Stimulated activated naive B cell treated with anti-CD40 and anti-IgM and Interleukin-4, amounts not matched to agents 10 μg/mL and 1 μg/mL and 100 μg/mL, for 72 hours (primary cell): Measurements from ENCODE around the gene ZCCHC4.
"Not testable (repeated sequence)": the region's sequence is repeated elsewhere in the genome, so short reads cannot be mapped to it uniquely, and the experiment has no call there.

Source experiments
- ATAC-seq, 2 donors: fragments of 150-1000 bp; cut with Tn5 transposase; replicated peaks; 2 replicates each; pipeline ENCODE4 v1.10.0; 2021; ENCODE audit warnings: moderate library complexity in 1 of 2
- DNase-seq: peaks from one replicate; pipeline ENCODE4 v3.0.0; 2021
- H3K27ac Mint-ChIP-seq: one replicate; pipeline ENCODE4 v1.8.0; 2022; ENCODE audit warnings: mild to moderate bottlenecking, mixed read lengths
- H3K27me3 Mint-ChIP-seq, 2 donors: one replicate each; pipeline ENCODE4 v1.8.0; 2022; ENCODE audit warnings: mixed read lengths in 2 of 2
- H3K36me3 Mint-ChIP-seq, 2 donors: one replicate each; pipeline ENCODE4 v1.8.0; 2022; ENCODE audit warnings: mixed read lengths in 2 of 2, mild to moderate bottlenecking in 1 of 2
- H3K4me1 Mint-ChIP-seq, 2 donors: one replicate each; pipeline ENCODE4 v1.8.0; 2022; ENCODE audit warnings: mixed read lengths in 2 of 2, mild to moderate bottlenecking in 1 of 2
- H3K4me3 Mint-ChIP-seq, 2 donors: one replicate each; pipeline ENCODE4 v1.8.0; 2022; ENCODE audit warnings: mild to moderate bottlenecking in 2 of 2, mixed read lengths in 2 of 2, moderate library complexity in 1 of 2
- H3K9me3 Mint-ChIP-seq, 2 donors: one replicate each; pipeline ENCODE4 v1.8.0; 2022; ENCODE audit warnings: mixed read lengths in 2 of 2, mild to moderate bottlenecking in 1 of 2

ZCCHC4 gene

DNA sequence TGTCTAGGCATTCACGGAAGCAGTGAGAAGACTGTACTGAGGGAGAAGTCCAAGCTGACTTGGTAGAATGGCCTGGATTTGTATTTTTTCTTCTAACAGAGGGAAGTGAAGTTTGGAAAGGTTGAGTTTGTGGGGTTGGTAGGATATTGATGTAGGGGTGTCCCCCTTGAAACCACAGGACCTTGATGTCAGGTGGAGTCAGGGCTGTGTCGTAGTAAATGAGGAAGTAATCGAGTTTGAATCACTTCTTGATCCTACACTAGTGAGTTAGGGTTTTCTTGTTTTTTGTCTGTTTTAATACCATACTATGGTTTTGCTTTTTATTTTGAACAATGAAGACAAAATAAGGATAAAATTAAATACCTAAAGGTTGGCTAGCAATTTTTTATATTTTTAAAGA is 34.3 kb downstream of the ZCCHC4 start:
- no peak overlapping the region for H3K27ac Mint-ChIP-seq
- peaks cover 0 to 17% of the 10 kb centered on the region in 2 donors for H3K36me3 Mint-ChIP-seq
- no peaks in the 10 kb centered on the region for H3K9me3 Mint-ChIP-seq
- H3K4me3 Mint-ChIP-seq = no peak overlapping the region
- peak; percentile 100 for ATAC-seq
- H3K27me3 Mint-ChIP-seq = no peaks in the 10 kb centered on the region
- peaks cover 4 to 13% of the 10 kb centered on the region in 2 donors for H3K4me1 Mint-ChIP-seq
- DNase-seq = peak; percentile 9

DNA sequence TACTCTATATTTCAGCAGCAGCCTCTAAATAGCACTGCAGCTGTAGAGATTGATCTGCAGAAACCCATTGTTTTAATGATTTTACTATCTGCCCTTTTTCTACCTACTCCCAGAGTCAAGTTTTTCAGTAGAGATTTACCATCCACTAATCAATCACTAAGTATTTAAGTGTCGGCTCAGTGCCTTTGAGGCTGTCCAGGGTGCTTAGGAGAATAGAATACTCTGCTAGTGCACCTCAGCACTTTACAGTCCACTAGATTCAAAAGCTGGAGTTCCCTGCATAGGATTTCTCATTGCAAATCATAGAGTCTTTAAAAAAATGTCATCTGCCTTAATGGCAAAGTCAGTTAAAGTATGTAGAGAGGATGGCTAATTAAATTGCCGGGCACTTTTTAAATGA is 34.9 kb downstream of the ZCCHC4 start:
- H3K27ac Mint-ChIP-seq = no peak overlapping the region
- H3K4me3 Mint-ChIP-seq = no peak overlapping the region
- H3K27me3 Mint-ChIP-seq = no peaks in the 10 kb centered on the region
- ATAC-seq = no peak
- H3K36me3 Mint-ChIP-seq = peaks cover 4 to 21% of the 10 kb centered on the region in 2 donors
- no peaks in the 10 kb centered on the region for H3K9me3 Mint-ChIP-seq
- peaks cover 4 to 13% of the 10 kb centered on the region in 2 donors for H3K4me1 Mint-ChIP-seq
- DNase-seq = no peak

DNA sequence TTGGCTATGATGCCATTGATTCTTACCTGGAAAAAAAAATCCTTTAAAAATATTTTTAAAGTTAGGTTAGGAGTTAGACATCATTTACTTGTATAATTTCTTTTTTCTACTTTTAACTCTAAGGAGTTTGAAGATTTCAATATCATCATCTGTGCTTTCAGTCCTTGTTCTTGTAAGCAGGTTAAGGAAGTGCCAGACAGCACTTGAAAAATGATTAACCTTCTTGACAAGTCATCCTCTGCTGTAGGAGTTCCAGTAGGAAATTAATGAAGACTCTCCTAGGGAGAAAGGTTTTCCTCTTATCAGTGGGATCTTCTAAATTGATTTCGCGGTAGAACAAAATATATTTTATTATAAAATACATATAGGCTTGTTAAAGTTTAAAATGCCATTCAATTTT is 35.4 kb downstream of the ZCCHC4 start:
- ATAC-seq (no peak), DNase-seq (no peak)
- peaks cover 4 to 13% of the 10 kb centered on the region in 2 donors for H3K4me1 Mint-ChIP-seq
- H3K27me3 Mint-ChIP-seq = no peaks in the 10 kb centered on the region
- no peaks in the 10 kb centered on the region for H3K9me3 Mint-ChIP-seq
- H3K4me3 Mint-ChIP-seq = no peak overlapping the region
- peaks cover 5 to 21% of the 10 kb centered on the region in 2 donors for H3K36me3 Mint-ChIP-seq
- no peak overlapping the region for H3K27ac Mint-ChIP-seq

DNA sequence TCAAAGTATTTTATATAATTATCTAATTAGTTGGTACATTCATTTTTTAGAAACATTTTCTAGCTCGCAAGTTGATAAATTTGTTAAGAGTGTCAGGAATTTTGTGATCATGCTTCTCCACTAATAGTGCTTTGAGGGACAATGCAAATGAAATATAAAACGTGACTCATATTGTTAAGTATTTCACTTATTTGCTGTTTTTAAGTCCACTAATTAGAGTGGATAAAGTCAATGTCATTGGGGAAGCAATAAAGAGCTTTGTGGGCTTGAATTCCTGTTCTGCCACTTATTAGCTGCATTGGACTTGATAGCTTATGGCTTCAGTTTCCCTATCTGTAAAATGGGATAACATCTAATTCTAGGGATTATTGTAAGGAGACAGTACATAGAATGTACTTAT is 38.0 kb downstream of the ZCCHC4 start:
- Mint-ChIP-seq H3K9me3 (no peaks in the 10 kb centered on the region), H3K27me3 (no peaks in the 10 kb centered on the region), H3K27ac (no peak overlapping the region), H3K4me3 (no peak overlapping the region), H3K36me3 (peaks cover 10 to 21% of the 10 kb centered on the region in 2 donors), H3K4me1 (peaks cover 4 to 12% of the 10 kb centered on the region in 2 donors)
- DNase-seq (no peak), ATAC-seq (no peak)

DNA sequence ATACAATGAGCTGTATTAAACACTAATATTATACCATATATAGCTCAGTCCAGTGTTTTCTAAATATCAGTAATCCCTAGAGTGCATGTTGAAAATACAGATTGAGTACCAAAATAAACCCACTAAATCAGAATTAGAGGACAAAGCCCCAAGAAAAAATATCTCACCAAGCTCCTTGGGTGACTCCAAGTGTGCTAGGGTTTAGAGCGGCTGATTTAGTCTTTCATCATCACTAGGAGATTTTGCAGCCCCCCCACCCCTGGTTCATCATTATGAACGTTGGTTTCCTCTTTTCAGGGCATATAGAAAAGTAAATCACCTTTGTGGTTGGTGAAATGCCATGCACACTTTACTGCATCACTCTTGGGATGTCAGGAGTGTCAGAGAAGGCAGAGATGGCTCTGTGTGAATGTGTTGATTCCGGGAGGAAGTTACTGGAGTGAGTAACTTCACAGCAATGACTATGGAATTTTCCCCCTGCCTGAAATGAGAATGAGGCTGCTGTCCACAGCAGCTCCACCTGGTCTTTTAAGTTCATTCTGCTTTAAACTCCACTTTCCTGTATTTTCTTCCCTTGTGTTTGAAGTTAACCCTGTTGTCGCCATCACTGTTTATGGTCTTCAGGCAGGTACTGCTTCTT is 39.3 kb downstream of the ZCCHC4 start:
- Mint-ChIP-seq H3K27me3 (no peaks in the 10 kb centered on the region), H3K27ac (no peak overlapping the region), H3K4me1 (peaks cover under 1 to 2% of the 10 kb centered on the region in 2 donors), H3K9me3 (no peaks in the 10 kb centered on the region), H3K36me3 (peaks cover 13 to 16% of the 10 kb centered on the region in 2 donors), H3K4me3 (no peak overlapping the region)
- DNase-seq = no peak
- no peak for ATAC-seq

DNA sequence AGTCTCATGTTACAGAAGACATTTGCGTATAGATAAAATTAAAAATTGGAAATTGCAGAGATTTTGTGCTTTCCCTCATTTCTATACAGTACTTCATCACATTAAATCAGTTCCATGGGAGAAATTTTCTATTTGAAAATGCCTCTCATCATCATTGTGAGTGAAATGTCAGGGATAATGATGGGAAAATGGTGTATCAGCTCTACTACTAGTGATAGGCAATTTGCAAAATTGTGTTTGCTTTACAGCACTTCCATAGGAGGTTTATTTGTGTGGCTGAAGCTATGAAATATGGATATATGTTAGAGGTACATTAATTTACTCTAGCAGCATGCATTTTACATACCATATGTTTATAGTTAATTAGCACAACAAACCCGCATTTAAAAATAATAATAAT is 43.5 kb downstream of the ZCCHC4 start:
- Mint-ChIP-seq H3K4me3 (no peak overlapping the region), H3K36me3 (peaks cover 32 to 35% of the 10 kb centered on the region in 2 donors), H3K4me1 (no peaks in the 10 kb centered on the region), H3K9me3 (peaks cover 0 to 4% of the 10 kb centered on the region in 2 donors), H3K27ac (no peak overlapping the region), H3K27me3 (no peaks in the 10 kb centered on the region)
- ATAC-seq = no peak
- no peak for DNase-seq

DNA sequence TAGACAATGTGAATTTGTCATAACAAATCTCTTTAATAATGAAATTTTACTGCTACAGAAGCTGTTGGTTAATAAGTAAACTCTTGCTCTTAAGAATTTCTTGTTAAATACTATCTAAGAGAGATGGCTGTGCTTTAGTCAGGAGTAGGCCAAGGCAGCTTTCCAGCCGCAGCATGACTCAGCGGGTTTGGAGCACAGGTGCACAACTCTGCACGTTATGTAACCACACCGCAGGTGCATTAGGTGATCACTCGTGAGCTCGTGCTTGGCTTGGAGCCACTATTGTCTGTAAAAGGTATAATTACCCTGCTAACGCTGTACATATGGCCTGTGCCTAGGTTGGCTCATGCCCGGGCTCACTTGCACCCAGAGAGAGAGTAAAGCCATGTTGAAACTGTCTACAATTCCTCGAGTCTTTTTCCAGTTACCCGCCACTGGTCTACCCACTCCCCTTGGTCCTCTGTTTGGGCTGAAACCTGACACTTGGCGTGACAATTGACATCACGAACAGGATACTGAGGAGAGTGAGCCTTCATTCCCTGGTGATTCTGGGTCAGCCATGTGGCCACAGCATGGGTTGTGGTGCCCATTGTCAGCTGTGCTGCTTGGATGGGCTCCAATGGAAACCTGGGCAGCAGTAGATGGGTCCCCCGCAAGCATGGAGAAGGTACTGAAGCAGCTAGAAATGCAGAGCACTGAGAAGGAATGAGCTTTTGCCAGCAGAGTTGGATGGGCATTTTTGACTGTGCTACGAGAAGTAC is 46.1 kb downstream of the ZCCHC4 start:
- Mint-ChIP-seq H3K36me3 (peaks cover 33 to 36% of the 10 kb centered on the region in 2 donors), H3K27ac (no peak overlapping the region), H3K4me3 (no peak overlapping the region), H3K4me1 (no peaks in the 10 kb centered on the region), H3K9me3 (peaks cover 0 to 4% of the 10 kb centered on the region in 2 donors), H3K27me3 (no peaks in the 10 kb centered on the region)
- no peak for ATAC-seq
- no peak for DNase-seq

DNA sequence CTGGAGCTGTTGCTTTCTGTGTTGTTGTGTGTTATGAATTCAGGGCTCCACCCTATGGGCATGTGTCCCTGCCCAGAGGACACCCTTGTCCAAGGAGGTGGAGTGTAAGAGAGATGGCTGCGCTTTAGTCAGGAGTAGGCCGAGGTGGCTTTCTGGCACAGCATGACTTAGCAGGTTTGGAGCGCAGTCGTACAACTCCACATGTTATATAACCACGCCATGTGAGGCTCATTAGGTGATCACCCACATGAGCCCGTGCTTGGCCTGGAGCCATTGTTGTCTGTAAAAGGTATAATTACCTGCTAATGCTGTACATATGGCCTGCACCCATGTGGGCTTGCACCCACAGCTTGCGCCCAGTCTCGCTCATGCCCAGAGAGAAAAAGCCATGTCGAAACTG is 48.7 kb downstream of the ZCCHC4 start:
- ATAC-seq = no peak

DNA sequence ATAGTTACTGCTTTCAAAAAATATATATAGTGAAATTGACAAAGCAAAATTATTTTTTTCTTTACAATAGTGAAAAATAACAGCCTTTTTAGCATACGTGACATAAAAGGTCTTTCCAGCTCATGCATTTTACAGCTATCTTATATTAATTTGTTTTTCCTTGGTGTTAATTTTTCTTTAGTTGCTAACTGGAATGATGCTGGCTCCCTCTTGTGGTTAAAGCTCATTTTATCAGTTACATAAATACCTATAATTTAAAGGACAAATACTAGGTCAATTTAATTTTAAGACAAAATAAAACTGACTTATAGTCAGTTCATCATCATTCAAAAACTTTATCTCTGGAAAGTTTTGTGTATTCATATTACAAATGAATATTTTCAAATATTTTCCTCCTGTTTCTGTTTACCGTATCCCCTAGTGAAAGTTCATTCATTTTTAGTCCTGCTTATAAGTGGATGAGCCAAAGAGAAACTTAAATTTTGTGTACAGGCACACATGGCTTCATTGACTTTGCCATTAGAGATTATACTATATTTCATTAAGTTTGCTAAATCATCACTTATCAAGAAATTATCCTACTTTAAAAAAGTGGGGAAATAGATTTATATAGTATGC is 54.5 kb downstream of the ZCCHC4 start:
- ATAC-seq (no peak), DNase-seq (no peak)
- Mint-ChIP-seq H3K27me3 (no peaks in the 10 kb centered on the region), H3K4me1 (no peaks in the 10 kb centered on the region), H3K27ac (no peak overlapping the region), H3K4me3 (no peak overlapping the region), H3K36me3 (peaks cover 9 to 26% of the 10 kb centered on the region in 2 donors), H3K9me3 (no peaks in the 10 kb centered on the region)

More for the DNA sequence above, 48.7 kb downstream of the ZCCHC4 start:
- H3K27me3 Mint-ChIP-seq = no peaks in the 10 kb centered on the region
- H3K27ac Mint-ChIP-seq = no peak overlapping the region
- no peaks in the 10 kb centered on the region for H3K4me1 Mint-ChIP-seq
- H3K9me3 Mint-ChIP-seq = peaks cover 0 to 4% of the 10 kb centered on the region in 2 donors
- DNase-seq = no peak
- H3K36me3 Mint-ChIP-seq = peaks cover 36 to 39% of the 10 kb centered on the region in 2 donors
- no peak overlapping the region for H3K4me3 Mint-ChIP-seq

DNA sequence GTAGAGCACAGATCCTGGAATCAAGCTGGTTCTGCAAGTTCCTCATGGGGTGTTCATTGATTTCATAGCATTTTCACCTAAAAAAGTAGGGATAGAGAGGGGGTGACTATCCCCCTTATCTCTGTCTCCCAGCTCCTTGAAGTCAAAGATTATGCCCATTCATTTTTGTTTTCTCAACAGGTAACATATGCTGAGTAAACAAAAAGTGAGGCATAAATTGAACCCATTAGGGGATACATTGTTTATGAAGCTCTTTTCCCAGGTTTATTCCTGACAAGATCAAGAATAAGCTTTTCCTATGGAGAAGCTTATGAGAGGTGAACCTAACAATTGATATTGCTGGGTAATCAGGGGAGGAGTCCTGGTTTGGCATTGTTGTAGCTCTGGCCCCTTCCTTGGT is 55.3 kb downstream of the ZCCHC4 start:
- Mint-ChIP-seq H3K27ac (no peak overlapping the region), H3K9me3 (no peaks in the 10 kb centered on the region), H3K36me3 (peaks cover 11 to 29% of the 10 kb centered on the region in 2 donors), H3K4me3 (no peak overlapping the region), H3K4me1 (no peaks in the 10 kb centered on the region), H3K27me3 (no peaks in the 10 kb centered on the region)
- DNase-seq (no peak), ATAC-seq (no peak)

DNA sequence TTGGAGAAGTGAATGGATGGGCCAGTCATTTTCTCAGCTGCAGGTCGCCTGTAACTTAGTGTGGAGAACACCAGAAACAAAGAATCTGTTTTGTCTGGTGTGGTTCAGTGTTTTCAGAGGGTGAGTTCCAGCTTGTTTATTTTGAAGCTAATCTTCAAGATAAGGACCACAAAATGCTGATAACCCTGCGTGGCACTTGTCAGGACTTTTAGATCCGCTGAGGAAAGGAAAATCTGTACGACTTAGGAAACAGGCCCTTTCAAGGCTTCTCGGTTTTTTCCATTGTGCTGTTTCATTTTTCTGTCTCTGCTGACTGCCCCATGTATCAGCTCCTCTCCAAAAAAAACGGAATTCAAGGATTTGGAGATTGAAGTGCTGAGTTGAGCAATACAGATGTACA is 55.7 kb downstream of the ZCCHC4 start:
- Mint-ChIP-seq H3K9me3 (no peaks in the 10 kb centered on the region), H3K36me3 (peaks cover 11 to 29% of the 10 kb centered on the region in 2 donors), H3K4me3 (no peak overlapping the region), H3K4me1 (no peaks in the 10 kb centered on the region), H3K27ac (no peak overlapping the region), H3K27me3 (no peaks in the 10 kb centered on the region)
- ATAC-seq (no peak), DNase-seq (no peak)

DNA sequence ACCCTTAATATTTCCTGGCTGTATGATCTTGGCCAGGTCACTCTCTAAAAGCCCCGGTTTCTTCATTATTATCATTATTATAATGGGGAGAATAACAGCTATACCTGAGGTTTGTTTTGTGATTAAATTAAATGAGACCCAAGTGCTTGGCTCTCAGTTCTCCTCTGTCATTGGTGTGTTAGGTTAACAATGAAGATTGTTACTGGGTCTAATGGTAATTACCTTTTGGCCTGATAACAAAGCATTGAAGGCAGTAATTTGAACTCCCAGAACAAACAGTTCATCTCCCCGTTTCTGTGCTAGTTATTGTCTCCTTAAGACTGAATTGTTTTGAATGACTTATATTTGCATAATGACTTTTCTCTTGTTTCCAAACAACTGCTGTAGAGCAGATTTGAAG is 57.7 kb downstream of the ZCCHC4 start:
- no peaks in the 10 kb centered on the region for H3K9me3 Mint-ChIP-seq
- H3K36me3 Mint-ChIP-seq = peaks cover 8 to 21% of the 10 kb centered on the region in 2 donors
- H3K4me3 Mint-ChIP-seq = no peak overlapping the region
- DNase-seq = no peak
- ATAC-seq = no peak
- H3K27me3 Mint-ChIP-seq = no peaks in the 10 kb centered on the region
- H3K27ac Mint-ChIP-seq = no peak overlapping the region
- H3K4me1 Mint-ChIP-seq = no peaks in the 10 kb centered on the region

DNA sequence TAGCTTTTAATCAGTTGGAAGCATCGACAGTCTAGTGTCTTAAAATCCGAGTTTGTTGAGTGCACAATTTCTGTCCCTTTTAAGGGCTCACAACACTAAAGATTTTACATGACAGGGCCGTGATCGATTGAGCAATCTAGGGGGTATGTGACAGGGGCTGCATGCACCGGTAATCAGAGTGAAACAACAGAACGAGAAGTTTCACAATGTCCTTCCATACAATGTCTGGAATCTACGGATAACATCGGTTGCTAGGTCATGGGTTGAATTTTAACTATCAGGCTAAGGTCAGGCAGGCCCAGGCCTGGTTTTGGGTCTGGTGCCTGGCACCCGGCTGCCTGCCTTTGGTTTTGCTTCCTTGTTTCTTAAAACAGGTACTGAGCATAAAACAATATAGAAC is 60.0 kb downstream of the ZCCHC4 start:
- H3K4me1 Mint-ChIP-seq, H3K9me3 Mint-ChIP-seq, H3K27me3 Mint-ChIP-seq, ATAC-seq, DNase-seq, H3K4me3 Mint-ChIP-seq: not testable (repeated sequence)
- H3K27ac Mint-ChIP-seq = peak overlapping the region; percentile 10
- peaks cover 7 to 20% of the 10 kb centered on the region in 2 donors for H3K36me3 Mint-ChIP-seq

DNA sequence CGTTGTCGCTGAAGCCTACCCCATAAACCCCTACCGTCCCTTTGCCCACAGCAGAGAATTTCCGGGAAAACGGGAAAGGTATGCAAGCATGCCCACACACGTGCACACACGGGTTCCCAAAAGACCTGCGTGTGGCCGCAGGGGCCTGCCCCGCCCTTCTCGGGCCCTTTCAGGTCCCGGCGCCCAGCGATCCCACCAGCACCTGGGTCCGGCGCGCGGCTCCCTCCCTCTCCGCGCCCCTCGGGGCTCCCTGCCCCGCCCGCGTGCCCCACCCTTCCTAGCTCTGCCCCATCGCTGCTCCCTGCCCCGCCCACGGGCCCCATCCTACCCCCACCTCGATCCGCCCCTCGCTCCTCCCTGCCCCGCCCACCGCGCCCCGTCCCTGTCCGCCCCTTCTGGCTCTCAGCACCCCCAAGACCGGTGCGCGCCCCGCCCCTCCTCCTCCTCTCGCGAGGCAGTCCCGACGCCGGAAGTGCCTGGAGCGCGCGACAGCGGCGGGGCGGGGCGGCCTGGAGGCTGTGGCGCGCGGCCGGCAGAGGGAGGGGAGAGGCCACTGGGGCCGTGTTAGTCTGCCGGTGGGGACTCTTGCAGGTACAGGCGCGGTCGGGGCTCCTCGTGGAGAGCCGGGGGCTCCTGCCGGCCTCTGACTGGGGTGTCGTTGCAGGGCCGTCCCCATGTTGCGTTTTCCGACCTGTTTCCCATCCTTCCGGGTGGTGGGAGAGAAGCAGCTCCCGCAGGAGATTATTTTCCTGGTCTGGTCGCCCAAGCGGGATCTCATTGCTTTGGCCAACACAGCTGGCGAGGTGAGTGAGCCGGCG is 64.4 kb downstream of the ZCCHC4 start, which contains the start of gene ANAPC4:
Gene ANAPC4 (plus strand): TSS at position 510 of the 818 bp plus-strand sequence. CDS start 165 bp downstream, at position 675.
- peaks cover 10 to 18% of the 10 kb centered on the region in 2 donors for H3K36me3 Mint-ChIP-seq
- DNase-seq (peak; percentile 93), ATAC-seq (peak; percentile 97 to 99)
- H3K27ac Mint-ChIP-seq = peak within 1 kb of the TSS; percentile 94
- peaks cover 0 to 2% of the 10 kb centered on the region in 2 donors for H3K9me3 Mint-ChIP-seq
- peaks cover 0 to 5% of the 10 kb centered on the region in 2 donors for H3K4me1 Mint-ChIP-seq
- no peak within 1 kb of the TSS for H3K4me3 Mint-ChIP-seq
- H3K27me3 Mint-ChIP-seq = no peaks in the 10 kb centered on the region
